ENCODE results near the gene AKT1S1. TPM values are rescaled to one million over a fixed set of nuclear protein-coding genes. Genes with fewer than 3 reads are reported as not detected.

The AKT1S1 gene
- total and polyA plus RNA-seq, 2 of the 13 experiments (the other 11 are each of a cell fraction or from before 2014, with no cell fraction given), result 13.5 to 27.8 TPM

- TF ChIP-seq ZFAT (CRISPR knock-in tag; conservative IDR thresholded peaks at IDR 0.05), result no peak
- no peak for TF ChIP-seq BRCA1 (CRISPR knock-in tag; IDR thresholded peaks at IDR 0.05)
- TF ChIP-seq CEBPZ (IDR thresholded peaks at IDR 0.05; ENCODE audit: low read length), result no peak
- TF ChIP-seq FOXK2 (IDR thresholded peaks at IDR 0.05), result no peak
- no peak for TF ChIP-seq PBX2 (CRISPR knock-in tag; IDR thresholded peaks at IDR 0.05)
- no peak for TF ChIP-seq ZBTB39 (CRISPR knock-in tag; IDR thresholded peaks at IDR 0.05)
- TF ChIP-seq ZFX (CRISPR knock-in tag; IDR thresholded peaks at IDR 0.05; ENCODE audit: low read depth), result peak; percentile 84
- no peak for TF ChIP-seq SNRNP70 (IDR thresholded peaks at IDR 0.05; ENCODE audit: low read depth, low read length)
- 0 out of 2 replicates have a peak, but pooled peaks have one; percentile 59 for TF ChIP-seq ZNF446 (CRISPR knock-in tag; IDR thresholded peaks at IDR 0.05)
- TF ChIP-seq MTERF4 (CRISPR knock-in tag; IDR thresholded peaks at IDR 0.05), result peak; percentile 84; the same call in 1 of the 2 replicates
- no peak for TF ChIP-seq PRDM4 (CRISPR knock-in tag; IDR thresholded peaks at IDR 0.05; ENCODE audit: borderline replicate concordance)
- TF ChIP-seq GPN1 (CRISPR knock-in tag; IDR thresholded peaks at IDR 0.05; ENCODE audit: borderline replicate concordance), result no peak
- peak; percentile 99 for TF ChIP-seq ARID4A (CRISPR knock-in tag; IDR thresholded peaks at IDR 0.05; ENCODE audit: borderline replicate concordance)
These were observed 10.0 kb downstream of the AKT1S1 start, which contains the start of gene PNKP (continued) for GRCh38 chr19:49866933-49867782.
